Stomach (tissue), 9 donors: ENCODE data around the gene MXD4. TPM values are rescaled to one million over a fixed set of nuclear protein-coding genes. Genes with fewer than 3 reads are reported as not detected.

Experiments
- DNase-seq, 2 donors: peaks; one replicate each; pipeline versions ENCODE4 v3.0.0 to v3.0.0-alpha.2; 2013 to 2019
- H3K27ac ChIP-seq, 5 donors: fragments of 200-600 bp in 4 of 5; sonication (generic) in 4 of 5; one replicate each; pipeline ENCODE4 v1.5.1; 2013 to 2019; ENCODE audit warnings: mild to moderate bottlenecking in 1 of 5, moderate library complexity in 1 of 5
- H3K27me3 ChIP-seq, 3 donors: fragments of 200-600 bp; sonication (generic); one replicate each; pipeline ENCODE4 v1.5.1; 2017 to 2019; ENCODE audit warnings: mixed run types in 1 of 3
- H3K36me3 ChIP-seq, 4 donors: fragments of 200-600 bp; sonication (generic); 1 replicate in 3 of 4; 2 replicates in 1 of 4; pipeline ENCODE4 v1.5.1; 2016 to 2019
- H3K4me1 ChIP-seq, 4 donors: fragments of 200-600 bp; sonication (generic); one replicate each; pipeline ENCODE4 v1.5.1; 2016 to 2019
- H3K4me3 ChIP-seq, 4 donors: fragments of 200-600 bp; sonication (generic) in 3 of 4; one replicate each; pipeline ENCODE4 v1.5.1; 2016 to 2019; ENCODE audit warnings: mild to moderate bottlenecking in 1 of 4
- H3K9me3 ChIP-seq, 4 donors: fragments of 200-600 bp; sonication (generic); one replicate each; pipeline ENCODE4 v1.5.1; 2016 to 2019
- EP300 ChIP-seq: sonication (generic); formaldehyde crosslinking; IDR thresholded peaks from one replicate; pipeline ENCODE4 v1.6.1; 2017; ENCODE audit warnings: antibody characterized with exemption
- POLR2A ChIP-seq, 4 donors: fragments of 450-650 bp; IDR thresholded peaks; one replicate each; pipeline ENCODE4 v1.6.1; 2016; ENCODE audit warnings: antibody characterized with exemption in 4 of 4, control low read depth in 2 of 4, mild to moderate bottlenecking in 1 of 4, moderate library complexity in 1 of 4
- POLR2AphosphoS5 ChIP-seq, 3 donors: sonication (generic); formaldehyde crosslinking; IDR thresholded peaks; one replicate each; pipeline ENCODE4 v1.6.1; 2016; ENCODE audit warnings: antibody characterized with exemption in 3 of 3
- WGBS, 5 donors: extraction: QIAGEN DNeasy Blood & Tissue Kit in 3 of 5; methylation state at CpG; one replicate each; pipeline versions ENCODE4 v1.1.5 to v1.1.7; 2013 to 2018; 5-methylcytosine and 5-hydroxymethylcytosine counted together
- intact Hi-C: fragments of 100-400 bp; cut with DNase I; formaldehyde crosslinking; loops from one replicate; pipeline ENCODE4 v1.15.1; 2023; ENCODE audit warnings: low total_unique reads
- polyA plus RNA-seq, 3 donors: library from polyadenylated mRNA; stranded (reverse); fragments of 200-250 nt; gene quantifications; one replicate each; pipeline ENCODE4 v1.2.3, GENCODE V29; 2013
- total RNA-seq, 5 donors: library from RNA; depleted of rRNA; stranded (reverse); fragments of >200 nt; gene quantifications; one replicate each; pipeline versions ENCODE4 v1.1.0 to v1.2.3, GENCODE V29; 2014 to 2016
- TF ChIP-seq, protein P1 (sequence below), 7 experiments: fragments of 450-650 bp in 4 of 7; fragments of 200-600 bp in 3 of 7; sonication (generic) in 3 of 7; IDR thresholded peaks; one replicate each; pipeline ENCODE4 v1.5.1; 2016 to 2019; ENCODE audit warnings: antibody characterized with exemption in 7 of 7, control low read depth in 2 of 7, mild to moderate bottlenecking in 1 of 7
- donor health status: healthy with polysubstance abuse.
- donor health status: Bipolar disorder and iron deficiency.
- donor health status: healthy.

The MXD4 gene
- total and polyA plus RNA-seq, 8 donors: 19.1 to 114 (median 46.8) TPM

DNA sequence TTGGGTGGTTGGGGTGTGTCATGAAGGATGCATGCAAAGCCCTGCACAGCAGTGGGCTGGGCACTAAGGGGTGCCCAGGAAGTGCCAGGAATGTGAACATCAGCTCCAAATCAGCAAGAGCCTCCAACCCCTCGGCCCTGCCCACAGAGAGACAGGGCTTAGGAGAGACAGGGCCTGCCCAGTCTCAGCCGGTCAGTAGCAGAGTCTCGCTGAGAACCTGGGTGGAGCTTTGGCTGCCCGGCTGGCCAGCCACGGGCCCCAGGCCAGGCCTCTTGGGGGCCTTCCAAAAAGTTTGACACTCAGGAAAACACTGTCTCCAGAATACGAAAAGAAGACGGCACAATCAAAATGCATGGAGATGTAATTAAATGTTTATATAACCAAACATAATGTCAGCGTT is 4.3 kb upstream of the MXD4 start:
- no peaks in the 10 kb centered on the region for H3K9me3 ChIP-seq
- H3K27me3 ChIP-seq: no peaks in the 10 kb centered on the region
- DNase-seq: peak; percentile 51 to 70
- no peak for TF ChIP-seq EP300
- TF ChIP-seq, protein P1, sequence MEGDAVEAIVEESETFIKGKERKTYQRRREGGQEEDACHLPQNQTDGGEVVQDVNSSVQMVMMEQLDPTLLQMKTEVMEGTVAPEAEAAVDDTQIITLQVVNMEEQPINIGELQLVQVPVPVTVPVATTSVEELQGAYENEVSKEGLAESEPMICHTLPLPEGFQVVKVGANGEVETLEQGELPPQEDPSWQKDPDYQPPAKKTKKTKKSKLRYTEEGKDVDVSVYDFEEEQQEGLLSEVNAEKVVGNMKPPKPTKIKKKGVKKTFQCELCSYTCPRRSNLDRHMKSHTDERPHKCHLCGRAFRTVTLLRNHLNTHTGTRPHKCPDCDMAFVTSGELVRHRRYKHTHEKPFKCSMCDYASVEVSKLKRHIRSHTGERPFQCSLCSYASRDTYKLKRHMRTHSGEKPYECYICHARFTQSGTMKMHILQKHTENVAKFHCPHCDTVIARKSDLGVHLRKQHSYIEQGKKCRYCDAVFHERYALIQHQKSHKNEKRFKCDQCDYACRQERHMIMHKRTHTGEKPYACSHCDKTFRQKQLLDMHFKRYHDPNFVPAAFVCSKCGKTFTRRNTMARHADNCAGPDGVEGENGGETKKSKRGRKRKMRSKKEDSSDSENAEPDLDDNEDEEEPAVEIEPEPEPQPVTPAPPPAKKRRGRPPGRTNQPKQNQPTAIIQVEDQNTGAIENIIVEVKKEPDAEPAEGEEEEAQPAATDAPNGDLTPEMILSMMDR (IDR thresholded peaks at IDR 0.05): no peak
- no peak for TF ChIP-seq POLR2A (IDR thresholded peaks at IDR 0.05)
- no peak for TF ChIP-seq POLR2AphosphoS5 (IDR thresholded peaks at IDR 0.05)
- no peak overlapping the region for H3K4me3 ChIP-seq
- intact Hi-C loops: no loop called here
- peaks cover 16 to 46% (median 38%) of the 10 kb centered on the region in 4 donors for H3K4me1 ChIP-seq
- peaks cover 0 to 18% (median 10%) of the 10 kb centered on the region in 4 donors for H3K36me3 ChIP-seq
- WGBS, 5 donors: 17 to 25% (median 25%) methylated on average over 8 of the region's 8 CpGs
- H3K27ac ChIP-seq: peak overlapping the region in 2 of 5 donors; percentile 2 to 43

DNA sequence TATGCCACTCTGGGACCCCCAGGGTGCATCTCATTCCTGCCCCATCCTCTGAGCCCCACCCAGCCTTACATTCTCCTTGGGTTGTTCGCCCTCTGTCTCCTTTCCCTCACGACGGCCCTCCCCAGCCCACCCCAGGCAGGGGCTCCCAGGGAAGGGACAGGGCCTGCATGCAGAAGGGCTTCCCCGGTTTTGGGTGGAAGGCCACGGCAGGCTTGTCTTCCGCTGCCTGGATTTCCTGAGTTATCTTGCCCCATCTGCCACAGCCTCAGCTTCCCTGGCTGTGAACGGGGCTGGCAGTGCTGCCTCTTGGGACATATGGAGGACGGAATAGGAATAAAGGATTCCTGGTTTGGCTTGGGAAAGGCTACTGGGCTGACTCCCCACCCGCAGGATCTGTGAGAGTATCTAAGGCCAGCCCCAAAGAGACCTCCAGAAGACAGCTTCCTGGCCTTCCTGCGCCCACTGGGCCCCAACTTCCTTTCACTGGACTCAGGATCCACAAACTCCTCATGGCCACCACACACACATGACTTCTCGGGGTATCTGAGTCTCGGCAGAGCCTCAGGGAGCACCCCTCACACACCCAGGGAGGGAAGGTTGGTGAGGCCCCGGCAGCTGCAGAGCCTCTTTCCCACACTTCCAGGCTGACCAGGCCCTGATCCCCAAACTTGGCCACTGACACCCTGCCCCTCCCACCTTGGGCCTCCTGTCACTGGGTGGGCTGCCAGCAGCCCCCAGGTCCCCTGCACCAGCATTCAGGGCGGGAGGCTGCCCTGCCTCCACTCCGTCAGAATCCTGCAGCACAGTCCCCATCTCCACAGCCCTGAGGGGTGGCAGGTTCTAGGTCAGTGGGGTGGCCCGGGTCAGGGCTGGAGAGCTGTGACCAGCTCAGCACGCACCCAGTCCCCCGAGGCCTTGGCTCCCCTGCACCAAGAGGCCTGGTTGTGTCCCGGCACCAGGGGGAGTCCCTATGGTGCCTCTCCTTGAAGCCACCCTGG is 3.5 kb upstream of the MXD4 start:
- Histone ChIP-seq H3K9me3 (no peaks in the 10 kb centered on the region), H3K27ac (peak overlapping the region in 2 of 5 donors; percentile 4 to 43)
- intact Hi-C loops: no loop called here

DNA sequence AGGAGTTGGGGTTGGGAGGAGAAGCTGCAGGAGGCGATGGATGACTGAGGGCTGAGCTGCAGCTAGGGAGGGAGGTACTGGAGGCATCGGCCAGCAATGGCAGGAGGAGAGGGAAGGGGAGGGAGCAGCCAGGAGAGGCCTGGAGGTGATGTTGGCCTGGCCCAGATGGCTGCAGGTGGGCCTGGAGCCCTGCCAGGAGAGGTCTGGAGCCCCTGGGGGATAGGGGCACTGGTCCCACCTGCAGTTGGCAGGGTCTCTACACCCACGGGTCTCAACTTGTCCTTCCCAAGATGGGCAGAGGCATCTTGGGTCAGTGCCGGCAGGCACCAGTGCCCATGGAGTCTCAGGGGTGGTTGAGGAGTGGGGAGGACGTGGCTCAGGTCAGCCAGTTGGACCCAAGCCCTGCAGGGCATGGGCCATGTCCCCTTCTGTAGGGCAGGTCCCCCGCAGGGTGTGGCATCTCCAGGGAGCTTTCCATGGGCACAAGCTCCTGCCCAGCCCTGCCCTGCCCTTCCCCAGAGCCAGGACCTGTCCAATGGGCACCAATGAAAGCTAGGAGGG is 2.7 kb upstream of the MXD4 start:
- H3K27me3 ChIP-seq: no peaks in the 10 kb centered on the region
- intact Hi-C loops: no loop called here
- H3K27ac ChIP-seq: peak overlapping the region in 1 of 5 donors; percentile 43
- H3K4me1 ChIP-seq: peaks cover 28 to 61% (median 53%) of the 10 kb centered on the region in 4 donors
- TF ChIP-seq POLR2AphosphoS5 (IDR thresholded peaks at IDR 0.05): no peak
- no peak for TF ChIP-seq POLR2A (IDR thresholded peaks at IDR 0.05)
- TF ChIP-seq EP300: no peak
- TF ChIP-seq, protein P1 (IDR thresholded peaks at IDR 0.05): no peak
- WGBS, 5 donors: 78 to 88% (median 82%) methylated on average over 4 to 6 of the region's 6 CpGs
- H3K9me3 ChIP-seq: no peaks in the 10 kb centered on the region
- DNase-seq: no peak
- H3K4me3 ChIP-seq: no peak overlapping the region
- peaks cover 0 to 9% (median 0%) of the 10 kb centered on the region in 4 donors for H3K36me3 ChIP-seq

More for the DNA sequence above, 3.5 kb upstream of the MXD4 start:
- Histone ChIP-seq H3K36me3 (peaks cover 0 to 11% (median 4%) of the 10 kb centered on the region in 4 donors), H3K4me1 (peaks cover 20 to 53% (median 45%) of the 10 kb centered on the region in 4 donors), H3K27me3 (no peaks in the 10 kb centered on the region), H3K4me3 (no peak overlapping the region)
- no peak for TF ChIP-seq EP300
- TF ChIP-seq, protein P1 (IDR thresholded peaks at IDR 0.05): no peak
- no peak for TF ChIP-seq POLR2A (IDR thresholded peaks at IDR 0.05)
- no peak for TF ChIP-seq POLR2AphosphoS5 (IDR thresholded peaks at IDR 0.05)
- WGBS, 5 donors: 86 to 90% (median 89%) methylated on average over 13 to 19 of the region's 19 CpGs
- no peak for DNase-seq

DNA sequence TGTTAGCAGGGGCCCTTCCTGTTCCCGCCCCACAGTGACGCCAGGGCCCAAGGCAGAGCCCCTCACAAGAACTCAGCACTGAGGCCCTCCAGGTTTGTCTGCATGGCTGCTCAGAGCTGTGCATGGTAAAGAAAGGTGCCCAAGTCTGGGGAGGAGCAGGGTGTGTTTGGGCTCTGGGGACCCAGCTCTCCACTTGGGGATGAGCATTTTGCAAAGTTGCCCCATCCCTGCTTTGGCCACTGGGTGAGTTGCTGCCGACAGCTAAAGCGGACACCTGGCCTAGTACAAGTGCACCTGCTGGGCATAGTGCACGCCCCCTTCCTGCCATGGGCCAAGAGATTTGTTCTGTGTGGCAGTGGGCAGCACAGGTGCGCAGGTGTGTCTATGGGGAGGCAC is 2.0 kb upstream of the MXD4 start:
- no peak overlapping the region for H3K4me3 ChIP-seq
- DNase-seq: no peak
- H3K9me3 ChIP-seq: no peaks in the 10 kb centered on the region
- no peaks in the 10 kb centered on the region for H3K27me3 ChIP-seq
- peaks cover 0 to 8% (median 2%) of the 10 kb centered on the region in 4 donors for H3K36me3 ChIP-seq
- H3K27ac ChIP-seq: peak overlapping the region in 1 of 5 donors; percentile 93
- TF ChIP-seq, protein P1 (IDR thresholded peaks at IDR 0.05): no peak
- TF ChIP-seq EP300 (no peak), POLR2AphosphoS5 (IDR thresholded peaks at IDR 0.05) (no peak), POLR2A (IDR thresholded peaks at IDR 0.05) (no peak)
- 80 to 84% (median 80%) methylated on average over 6 of the region's 6 CpGs for WGBS, 5 donors
- intact Hi-C loops: no loop called here
- H3K4me1 ChIP-seq: peaks cover 34 to 68% (median 59%) of the 10 kb centered on the region in 4 donors
